Measurements from ENCODE around the gene HENMT1.

The HENMT1 gene

DNA sequence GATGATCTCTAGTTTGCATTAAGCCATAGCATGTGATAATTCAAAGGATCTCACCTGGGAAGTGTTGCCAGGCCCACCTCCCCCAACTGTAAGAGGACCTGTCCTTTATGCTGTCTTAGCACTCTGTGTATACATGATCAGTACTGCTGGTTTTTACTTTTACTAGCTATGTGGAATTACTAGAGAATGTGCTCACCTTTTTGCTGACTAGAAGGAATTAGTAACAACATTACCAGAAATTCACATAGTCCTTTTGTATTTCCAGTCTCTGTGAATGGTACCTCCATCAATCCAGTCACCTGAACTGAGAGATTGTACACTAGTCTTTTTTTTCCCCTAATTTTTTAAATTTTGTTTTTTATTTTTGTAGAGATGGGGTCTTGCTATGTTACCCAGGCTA is 54.4 kb downstream of the HENMT1 start:
- TF ChIP-seq, protein P1, sequence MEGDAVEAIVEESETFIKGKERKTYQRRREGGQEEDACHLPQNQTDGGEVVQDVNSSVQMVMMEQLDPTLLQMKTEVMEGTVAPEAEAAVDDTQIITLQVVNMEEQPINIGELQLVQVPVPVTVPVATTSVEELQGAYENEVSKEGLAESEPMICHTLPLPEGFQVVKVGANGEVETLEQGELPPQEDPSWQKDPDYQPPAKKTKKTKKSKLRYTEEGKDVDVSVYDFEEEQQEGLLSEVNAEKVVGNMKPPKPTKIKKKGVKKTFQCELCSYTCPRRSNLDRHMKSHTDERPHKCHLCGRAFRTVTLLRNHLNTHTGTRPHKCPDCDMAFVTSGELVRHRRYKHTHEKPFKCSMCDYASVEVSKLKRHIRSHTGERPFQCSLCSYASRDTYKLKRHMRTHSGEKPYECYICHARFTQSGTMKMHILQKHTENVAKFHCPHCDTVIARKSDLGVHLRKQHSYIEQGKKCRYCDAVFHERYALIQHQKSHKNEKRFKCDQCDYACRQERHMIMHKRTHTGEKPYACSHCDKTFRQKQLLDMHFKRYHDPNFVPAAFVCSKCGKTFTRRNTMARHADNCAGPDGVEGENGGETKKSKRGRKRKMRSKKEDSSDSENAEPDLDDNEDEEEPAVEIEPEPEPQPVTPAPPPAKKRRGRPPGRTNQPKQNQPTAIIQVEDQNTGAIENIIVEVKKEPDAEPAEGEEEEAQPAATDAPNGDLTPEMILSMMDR (IDR thresholded peaks at IDR 0.05) = no peak
- TF ChIP-seq ZFX (IDR thresholded peaks at IDR 0.05; ENCODE audit: borderline replicate concordance) = no peak
- no peak overlapping the region for H3K27ac ChIP-seq

DNA sequence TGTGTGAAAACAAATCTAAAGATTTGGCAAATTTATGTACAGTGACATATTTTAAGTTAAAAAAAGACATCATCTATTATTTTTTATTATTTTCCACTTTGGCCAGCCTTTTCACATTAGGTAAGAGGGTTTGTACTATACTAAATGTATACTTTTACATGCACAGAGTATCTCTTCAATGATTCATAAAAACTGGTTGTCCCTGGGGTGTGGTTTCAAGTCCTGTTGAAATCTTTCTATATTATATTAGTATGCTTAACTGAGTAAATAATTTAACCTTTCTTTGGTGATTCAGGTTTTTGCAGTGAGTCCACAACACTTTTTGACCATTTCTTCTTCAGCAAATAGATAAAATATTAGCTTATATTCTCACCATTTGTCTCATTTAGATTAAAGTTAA is 55.3 kb downstream of the HENMT1 start:
- no peak overlapping the region for H3K27ac ChIP-seq
- TF ChIP-seq ZFX (IDR thresholded peaks at IDR 0.05; ENCODE audit: borderline replicate concordance) = no peak
- TF ChIP-seq, protein P1 (IDR thresholded peaks at IDR 0.05) = no peak

DNA sequence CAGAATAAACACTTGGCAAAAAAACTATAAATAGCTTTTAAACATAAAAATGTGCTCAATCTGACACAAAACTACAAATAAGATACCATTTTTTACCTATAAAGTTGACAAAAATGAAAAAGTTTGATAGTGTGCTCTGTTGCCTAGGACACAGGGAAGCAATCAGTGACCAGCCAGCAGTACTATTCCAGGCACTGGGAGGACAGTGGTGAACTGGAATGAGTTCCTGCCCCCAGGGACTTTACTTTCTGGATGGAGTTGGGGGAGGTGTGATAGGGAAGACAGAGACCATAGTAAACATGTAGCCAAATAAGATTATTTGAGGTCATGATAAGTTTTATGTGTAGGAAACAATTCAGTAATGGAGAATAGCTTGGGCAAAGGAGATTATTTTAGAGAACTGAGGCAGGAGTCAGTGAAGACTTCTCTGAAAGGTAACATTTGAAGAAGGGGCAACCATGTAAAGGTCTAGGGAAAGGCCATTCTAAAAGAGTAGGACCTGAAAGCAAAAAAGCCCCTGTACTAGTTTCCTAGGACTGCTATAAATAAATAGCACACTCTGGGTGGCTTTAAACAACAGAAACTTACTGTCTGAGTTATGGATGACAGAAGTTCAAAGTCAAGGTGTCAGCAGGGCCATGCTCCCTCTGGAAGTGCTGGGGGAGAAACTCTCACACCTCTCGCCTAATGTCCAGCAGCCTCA is 59.0 kb downstream of the HENMT1 start:
- no peak for TF ChIP-seq ZFX (IDR thresholded peaks at IDR 0.05; ENCODE audit: borderline replicate concordance)
- TF ChIP-seq, protein P1 (IDR thresholded peaks at IDR 0.05) = no peak
- H3K27ac ChIP-seq = no peak overlapping the region

DNA sequence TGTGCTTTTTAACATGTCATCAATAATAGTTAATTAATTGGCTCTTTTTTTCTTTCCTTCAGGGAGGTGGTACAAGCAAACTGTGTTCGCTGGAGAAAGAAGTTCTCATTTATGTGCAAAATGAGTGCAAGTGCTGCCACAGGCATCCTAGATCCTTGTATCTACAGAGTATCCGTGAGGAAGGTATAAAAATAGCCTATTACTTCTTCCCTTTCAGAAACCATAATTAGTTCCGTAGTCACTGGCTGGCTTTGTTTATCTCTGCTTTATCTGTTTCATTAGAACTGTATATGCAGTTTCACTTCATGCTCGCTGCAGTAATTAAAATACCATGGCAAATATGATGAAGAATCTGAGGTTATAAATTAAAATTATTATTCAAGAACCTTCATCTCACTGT is 60.4 kb downstream of the HENMT1 start:
- TF ChIP-seq ZFX (IDR thresholded peaks at IDR 0.05; ENCODE audit: borderline replicate concordance) = no peak
- TF ChIP-seq, protein P1 (IDR thresholded peaks at IDR 0.05) = no peak
- H3K27ac ChIP-seq = no peak overlapping the region

DNA sequence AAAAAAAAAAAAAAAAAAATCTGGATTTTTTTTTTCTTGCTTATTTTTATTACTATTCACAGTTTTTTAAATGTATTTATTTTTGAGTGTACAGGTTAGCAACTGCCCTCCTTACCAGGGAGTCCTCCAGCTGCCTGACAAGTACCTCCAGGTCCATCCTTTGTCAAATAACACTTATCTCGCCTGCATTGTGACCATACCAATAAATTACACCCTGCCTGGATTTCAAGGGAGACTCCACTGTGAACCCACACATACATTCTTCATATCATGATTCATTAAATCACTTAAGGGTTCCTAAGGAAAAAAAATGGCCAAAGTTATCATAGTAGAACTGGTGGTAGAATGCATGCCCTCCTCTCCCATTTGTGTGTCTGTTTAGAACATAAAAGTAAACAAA is 62.6 kb downstream of the HENMT1 start:
- H3K27ac ChIP-seq = no peak overlapping the region
- no peak for TF ChIP-seq ZFX (IDR thresholded peaks at IDR 0.05; ENCODE audit: borderline replicate concordance)
- TF ChIP-seq, protein P1 (IDR thresholded peaks at IDR 0.05) = no peak

Data from 22Rv1 (cell line).